A549 (cell line): ENCODE measurements around the gene MRGPRD. TPM values are rescaled to one million over a fixed set of nuclear protein-coding genes. Genes with fewer than 3 reads are reported as not detected.

Experiments
- ATAC-seq, 2 experiments: fragments of 200-7000 bp in 1 of 2; fragments of >200 bp in 1 of 2; cut with Nextera tagmentation in 1 of 2; cut with Tn5 transposase in 1 of 2; 3 replicates each; pipeline versions ENCODE4 v1.8.0 to v1.9.1; 2018 to 2020; ENCODE audit warnings: mild to moderate bottlenecking in 1 of 2, moderate library complexity in 1 of 2
- CTCF ChIA-PET: fragments of 300-600 bp; sonication (Branson Sonifier 250); formaldehyde crosslinking; extraction: SDS; loops from one replicate; lab custom pipeline; 2021; ENCODE audit warnings: antibody characterized with exemption, inconsistent platforms; lab: Yijun Ruan, JAX
- POLR2A ChIA-PET: fragments of 350-600 bp; formaldehyde crosslinking; extraction: SDS; loops from one replicate; lab custom pipeline; 2021; ENCODE audit warnings: antibody characterized with exemption, inconsistent platforms; lab: Yijun Ruan, JAX
- DNase-seq, 2 experiments: peaks; one replicate each; pipeline versions ENCODE4 v3.0.0 to v3.0.0-alpha.2; 2011 to 2016; ENCODE audit warnings: low read depth in 1 of 2, low spot score in 1 of 2
- FAIRE-seq: peaks from 2 replicates; lab custom pipeline; 2011; peaks lifted over from hg19 to GRCh38; lab: Jason Lieb, UNC
- H3K27ac ChIP-seq, 2 experiments: fragments of >200 bp; sonication (Bioruptor Twin); formaldehyde crosslinking; 3 replicates each; pipeline ENCODE4 v1.5.1; 2016 to 2017
- H3K4me1 ChIP-seq: fragments of >200 bp; sonication (Bioruptor Twin); formaldehyde crosslinking; 3 replicates; pipeline ENCODE4 v1.6.1; 2016
- H3K4me2 ChIP-seq: fragments of >200 bp; sonication (Bioruptor Twin); formaldehyde crosslinking; 3 replicates; pipeline ENCODE4 v1.6.1; 2016
- H3K4me3 ChIP-seq: fragments of >200 bp; sonication (Bioruptor Twin); formaldehyde crosslinking; 3 replicates; pipeline ENCODE4 v1.5.1; 2016
- H3K9me3 ChIP-seq: fragments of >200 bp; sonication (Bioruptor Twin); formaldehyde crosslinking; 3 replicates; pipeline ENCODE4 v1.6.1; 2016
- BHLHE40 ChIP-seq: IDR thresholded peaks from 2 replicates; pipeline ENCODE4 v1.6.1; 2012; ENCODE audit warnings: low read depth, low read length, inconsistent platforms
- CBX8 ChIP-seq: fragments of 200-600 bp; sonication (generic); IDR thresholded peaks from 2 replicates; pipeline ENCODE4 v1.6.1; 2016
- EHMT2 ChIP-seq: fragments of 200-600 bp; sonication (generic); IDR thresholded peaks from 2 replicates; pipeline ENCODE4 v1.6.1; 2016; ENCODE audit warnings: antibody characterized with exemption, low read depth, mild to moderate bottlenecking, moderate library complexity
- FOSB ChIP-seq: fragments of 250-450 bp; sonication (Bioruptor Pico); IDR thresholded peaks from 2 replicates; pipeline ENCODE4 v1.5.0; 2020; ENCODE audit warnings: mild to moderate bottlenecking, moderate library complexity
- FOXS1 ChIP-seq: fragments of 250-450 bp; sonication (Bioruptor Pico); IDR thresholded peaks from 2 replicates; pipeline ENCODE4 v1.5.0; 2020; ENCODE audit warnings: mild to moderate bottlenecking, moderate library complexity
- GATA3 ChIP-seq: IDR thresholded peaks from 2 replicates; pipeline ENCODE4 v1.6.1; 2012; ENCODE audit warnings: borderline replicate concordance
- HEYL ChIP-seq: fragments of 250-450 bp; sonication (Bioruptor Pico); IDR thresholded peaks from 2 replicates; pipeline ENCODE4 v1.8.0; 2021; ENCODE audit warnings: mild to moderate bottlenecking, moderate library complexity
- JUN ChIP-seq, 2 experiments: fragments of >200 bp; sonication (Bioruptor Twin); formaldehyde crosslinking; IDR thresholded peaks; 2 replicates in 1 of 2; 3 replicates in 1 of 2; pipeline ENCODE4 v1.6.1; 2016 to 2017
- MAFK ChIP-seq: fragments of 450-650 bp; IDR thresholded peaks from 2 replicates; pipeline ENCODE4 v1.6.1; 2014; ENCODE audit not compliant: partially characterized antibody
- MYC ChIP-seq: IDR thresholded peaks from 2 replicates; pipeline ENCODE4 v1.6.1; 2012; ENCODE audit warnings: mild to moderate bottlenecking, inconsistent platforms, low read length, improper control_type of control experiment, borderline replicate concordance
- NFE2L2 ChIP-seq: fragments of 150-350 bp; conservative IDR thresholded peaks from 2 replicates; pipeline ENCODE4 v1.6.1; 2014; ENCODE audit warnings: low read length
- NPAS2 ChIP-seq: fragments of 250-450 bp; sonication (Bioruptor Pico); IDR thresholded peaks from 2 replicates; pipeline ENCODE4 v1.8.0; 2022; ENCODE audit warnings: mild to moderate bottlenecking, moderate library complexity, borderline replicate concordance
- POLR2A ChIP-seq: IDR thresholded peaks from 2 replicates; pipeline ENCODE4 v1.6.1; 2012; ENCODE audit warnings: mild to moderate bottlenecking, low read length
- RARB ChIP-seq: fragments of 250-450 bp; sonication (Bioruptor Pico); IDR thresholded peaks from 2 replicates; pipeline ENCODE4 v1.8.0; 2021; ENCODE audit warnings: mild to moderate bottlenecking, moderate library complexity
- TP53 ChIP-seq: fragments of 250-450 bp; sonication (Bioruptor Pico); IDR thresholded peaks from 2 replicates; pipeline ENCODE4 v1.5.0; 2021; ENCODE audit warnings: mild to moderate bottlenecking, moderate library complexity
- USF2 ChIP-seq: fragments of 450-650 bp; IDR thresholded peaks from 2 replicates; pipeline ENCODE4 v1.6.1; 2014; ENCODE audit warnings: antibody characterized with exemption
- ZNF302 ChIP-seq: fragments of 250-450 bp; sonication (Bioruptor Pico); IDR thresholded peaks from 2 replicates; pipeline ENCODE4 v1.9.0; 2021; ENCODE audit warnings: inconsistent platforms, mild to moderate bottlenecking, moderate library complexity
- ZSCAN20 ChIP-seq: fragments of 250-450 bp; sonication (Bioruptor Pico); IDR thresholded peaks from 2 replicates; pipeline ENCODE4 v1.8.0; 2022; ENCODE audit warnings: mild to moderate bottlenecking, moderate library complexity
- WGBS: methylation state at CpG from one replicate; pipeline ENCODE4 v1.1.6; 2017; ENCODE audit errors: missing lambda C conversion rate; 5-methylcytosine and 5-hydroxymethylcytosine counted together
- polyA plus RNA-seq, 4 experiments: library from polyadenylated mRNA; depleted of rRNA in 3 of 4; stranded (reverse); fragments of >200 nt; fragmentation: RNase III in 1 of 4; extraction: RNeasy Plus Mini Kit Qiagen cat#74134 plus additional on column Dnase treatment in 1 of 4; gene quantifications; 2 replicates in 3 of 4; 3 replicates in 1 of 4; pipeline ENCODE4 v1.2.3, GENCODE V29; 2011 to 2017
- TF ChIP-seq, protein P1 (sequence below): fragments of 200-600 bp; sonication (generic); IDR thresholded peaks from 2 replicates; pipeline ENCODE4 v1.6.1; 2016; ENCODE audit warnings: antibody characterized with exemption, mild to moderate bottlenecking, moderate library complexity
- TF ChIP-seq, protein P2 (sequence below): IDR thresholded peaks from 2 replicates; pipeline ENCODE4 v1.6.1; 2012; ENCODE audit warnings: low read depth, borderline replicate concordance
- TF ChIP-seq, protein P3 (sequence below): fragments of 250-450 bp; sonication (Bioruptor Pico); IDR thresholded peaks from 2 replicates; pipeline ENCODE4 v1.5.0; 2021; ENCODE audit warnings: mild to moderate bottlenecking, moderate library complexity, borderline replicate concordance
- TF ChIP-seq, protein P4 (sequence below): IDR thresholded peaks from 2 replicates; pipeline ENCODE4 v1.6.1; 2012

MRGPRD gene
- polyA plus RNA-seq, 2 of the 4 experiments (the other 2 are of a cell fraction) = not detected

DNA sequence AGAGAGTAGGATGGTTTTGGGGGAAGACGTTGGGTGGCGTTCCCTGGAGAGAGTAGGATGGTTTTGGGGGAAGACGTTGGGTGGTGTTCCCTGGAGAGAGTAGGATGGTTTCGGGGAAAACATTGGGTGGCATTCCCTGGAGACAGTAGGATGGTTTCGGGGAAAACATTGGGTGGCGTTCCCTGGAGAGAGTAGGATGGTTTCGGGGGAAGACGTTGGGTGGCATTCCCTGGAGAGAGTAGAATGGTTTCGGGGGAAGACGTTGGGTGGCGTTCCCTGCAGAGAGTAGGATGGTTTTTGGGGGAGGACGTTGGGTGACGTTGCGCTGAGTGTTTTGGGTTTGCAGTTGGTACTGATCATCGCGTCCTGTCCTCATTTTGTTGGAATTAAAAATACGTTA is 48.9 kb downstream of the MRGPRD start:
- 89% methylated on average over 17 of the region's 17 CpGs for WGBS
- Histone ChIP-seq H3K4me2 (no peak overlapping the region), H3K4me1 (no peaks in the 10 kb centered on the region), H3K9me3 (peaks cover 4% of the 10 kb centered on the region), H3K4me3 (no peak overlapping the region), H3K27ac (no peak overlapping the region)
- TF ChIP-seq, protein P1, sequence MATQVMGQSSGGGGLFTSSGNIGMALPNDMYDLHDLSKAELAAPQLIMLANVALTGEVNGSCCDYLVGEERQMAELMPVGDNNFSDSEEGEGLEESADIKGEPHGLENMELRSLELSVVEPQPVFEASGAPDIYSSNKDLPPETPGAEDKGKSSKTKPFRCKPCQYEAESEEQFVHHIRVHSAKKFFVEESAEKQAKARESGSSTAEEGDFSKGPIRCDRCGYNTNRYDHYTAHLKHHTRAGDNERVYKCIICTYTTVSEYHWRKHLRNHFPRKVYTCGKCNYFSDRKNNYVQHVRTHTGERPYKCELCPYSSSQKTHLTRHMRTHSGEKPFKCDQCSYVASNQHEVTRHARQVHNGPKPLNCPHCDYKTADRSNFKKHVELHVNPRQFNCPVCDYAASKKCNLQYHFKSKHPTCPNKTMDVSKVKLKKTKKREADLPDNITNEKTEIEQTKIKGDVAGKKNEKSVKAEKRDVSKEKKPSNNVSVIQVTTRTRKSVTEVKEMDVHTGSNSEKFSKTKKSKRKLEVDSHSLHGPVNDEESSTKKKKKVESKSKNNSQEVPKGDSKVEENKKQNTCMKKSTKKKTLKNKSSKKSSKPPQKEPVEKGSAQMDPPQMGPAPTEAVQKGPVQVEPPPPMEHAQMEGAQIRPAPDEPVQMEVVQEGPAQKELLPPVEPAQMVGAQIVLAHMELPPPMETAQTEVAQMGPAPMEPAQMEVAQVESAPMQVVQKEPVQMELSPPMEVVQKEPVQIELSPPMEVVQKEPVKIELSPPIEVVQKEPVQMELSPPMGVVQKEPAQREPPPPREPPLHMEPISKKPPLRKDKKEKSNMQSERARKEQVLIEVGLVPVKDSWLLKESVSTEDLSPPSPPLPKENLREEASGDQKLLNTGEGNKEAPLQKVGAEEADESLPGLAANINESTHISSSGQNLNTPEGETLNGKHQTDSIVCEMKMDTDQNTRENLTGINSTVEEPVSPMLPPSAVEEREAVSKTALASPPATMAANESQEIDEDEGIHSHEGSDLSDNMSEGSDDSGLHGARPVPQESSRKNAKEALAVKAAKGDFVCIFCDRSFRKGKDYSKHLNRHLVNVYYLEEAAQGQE = no peak
- TF ChIP-seq TP53 (CRISPR knock-in tag) (no peak), JUN (IDR thresholded peaks at IDR 0.05) (no peak), EHMT2 (no peak), USF2 (no peak), FOSB (no peak), CBX8 (no peak), POLR2A (no peak), MAFK (no peak), ZNF302 (CRISPR knock-in tag) (no peak), MYC (no peak), HEYL (CRISPR knock-in tag) (no peak)
- TF ChIP-seq, protein P2, sequence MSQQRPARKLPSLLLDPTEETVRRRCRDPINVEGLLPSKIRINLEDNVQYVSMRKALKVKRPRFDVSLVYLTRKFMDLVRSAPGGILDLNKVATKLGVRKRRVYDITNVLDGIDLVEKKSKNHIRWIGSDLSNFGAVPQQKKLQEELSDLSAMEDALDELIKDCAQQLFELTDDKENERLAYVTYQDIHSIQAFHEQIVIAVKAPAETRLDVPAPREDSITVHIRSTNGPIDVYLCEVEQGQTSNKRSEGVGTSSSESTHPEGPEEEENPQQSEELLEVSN = no peak
- DNase-seq (no peak), ATAC-seq (no peak), FAIRE-seq (no peak)
- POLR2A ChIA-PET = no interaction called here
- CTCF ChIA-PET = interaction anchor here (1.2 kb wide), 1 partner anchor 20 kb away, joined by 3 read pairs; no protein-coding TSS in a partner anchor

DNA sequence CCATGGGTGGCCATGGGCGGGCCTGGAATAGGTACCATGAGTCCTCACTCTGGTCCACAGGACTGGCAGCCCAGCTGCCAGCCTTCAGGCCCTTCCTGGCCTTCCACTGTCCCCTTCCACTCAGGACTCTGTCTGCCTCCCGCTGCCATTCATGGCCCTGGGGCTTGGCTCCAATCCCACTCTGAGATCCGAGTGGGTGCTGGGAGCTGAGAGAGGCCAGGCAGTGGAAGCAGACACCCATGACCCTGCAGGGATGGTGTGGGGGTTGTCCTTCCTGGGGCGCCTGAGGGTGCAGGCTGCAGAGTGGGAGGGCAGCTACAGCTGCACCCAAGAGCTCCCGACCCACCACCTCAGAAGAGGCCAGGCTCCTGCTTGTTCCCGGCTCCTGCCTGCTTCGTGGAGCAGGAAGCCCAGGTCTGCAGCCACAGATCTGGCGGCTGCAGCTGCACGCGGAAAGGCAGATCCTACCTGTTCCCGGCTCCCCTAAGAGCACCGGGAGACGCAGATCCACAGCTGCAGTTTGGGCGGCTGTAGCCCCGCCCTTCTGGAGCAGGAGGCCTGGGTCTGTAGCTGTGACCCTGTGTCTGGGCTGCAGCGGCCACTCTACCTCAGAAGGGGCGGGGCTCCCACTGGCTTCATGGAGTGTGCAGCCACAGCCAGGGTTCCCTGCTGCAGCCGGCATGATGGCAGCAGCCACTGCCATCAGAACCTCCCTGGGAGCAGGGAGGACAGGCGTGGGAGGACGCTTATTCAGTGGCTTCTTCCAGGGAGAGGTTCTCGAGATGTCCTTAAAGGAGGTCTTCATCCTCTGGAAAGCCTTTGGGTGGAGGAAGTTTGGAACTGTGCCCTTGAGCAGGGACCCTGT is 49.6 kb downstream of the MRGPRD start:
- WGBS = 92% methylated on average over 14 of the region's 21 CpGs
- Histone ChIP-seq H3K4me1 (no peaks in the 10 kb centered on the region), H3K9me3 (peaks cover 11% of the 10 kb centered on the region), H3K27ac (no peak overlapping the region), H3K4me3 (no peak overlapping the region), H3K4me2 (no peak overlapping the region)
- ATAC-seq (no peak), FAIRE-seq (no peak), DNase-seq (no peak)
- ChIA-PET CTCF (no interaction called here), POLR2A (no interaction called here)
- TF ChIP-seq JUN (IDR thresholded peaks at IDR 0.05) (no peak), BHLHE40 (no peak), TP53 (CRISPR knock-in tag) (no peak), NFE2L2 (no peak), RARB (CRISPR knock-in tag) (no peak), NPAS2 (CRISPR knock-in tag) (no peak), GATA3 (no peak), FOXS1 (CRISPR knock-in tag) (no peak), USF2 (no peak), MYC (no peak), ZSCAN20 (CRISPR knock-in tag) (no peak)
- TF ChIP-seq, protein P3, sequence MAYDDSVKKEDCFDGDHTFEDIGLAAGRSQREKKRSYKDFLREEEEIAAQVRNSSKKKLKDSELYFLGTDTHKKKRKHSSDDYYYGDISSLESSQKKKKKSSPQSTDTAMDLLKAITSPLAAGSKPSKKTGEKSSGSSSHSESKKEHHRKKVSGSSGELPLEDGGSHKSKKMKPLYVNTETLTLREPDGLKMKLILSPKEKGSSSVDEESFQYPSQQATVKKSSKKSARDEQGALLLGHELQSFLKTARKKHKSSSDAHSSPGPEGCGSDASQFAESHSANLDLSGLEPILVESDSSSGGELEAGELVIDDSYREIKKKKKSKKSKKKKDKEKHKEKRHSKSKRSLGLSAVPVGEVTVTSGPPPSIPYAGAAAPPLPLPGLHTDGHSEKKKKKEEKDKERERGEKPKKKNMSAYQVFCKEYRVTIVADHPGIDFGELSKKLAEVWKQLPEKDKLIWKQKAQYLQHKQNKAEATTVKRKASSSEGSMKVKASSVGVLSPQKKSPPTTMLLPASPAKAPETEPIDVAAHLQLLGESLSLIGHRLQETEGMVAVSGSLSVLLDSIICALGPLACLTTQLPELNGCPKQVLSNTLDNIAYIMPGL (CRISPR knock-in tag) = no peak
- TF ChIP-seq, protein P4, sequence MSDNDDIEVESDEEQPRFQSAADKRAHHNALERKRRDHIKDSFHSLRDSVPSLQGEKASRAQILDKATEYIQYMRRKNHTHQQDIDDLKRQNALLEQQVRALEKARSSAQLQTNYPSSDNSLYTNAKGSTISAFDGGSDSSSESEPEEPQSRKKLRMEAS = no peak
